Left lung (tissue), 14 donors: Measurements from ENCODE around the gene CMTM7. TPM values are rescaled to one million over a fixed set of nuclear protein-coding genes. Genes with fewer than 3 reads are reported as not detected.
A peak's percentile ranks its signal among the peaks of the same experiment; 100 is the strongest.

Experiments
- ATAC-seq: fragments of 200-7000 bp; cut with Tn5 transposase; one replicate; pipeline ENCODE4 v1.9.1; 2020; ENCODE audit warnings: moderate library complexity
- DNase-seq, 4 donors: peaks; one replicate each; pipeline ENCODE4 v3.0.0-alpha.2; 2013 to 2020
- H3K27ac ChIP-seq, 2 donors: fragments of 200-600 bp; sonication (generic) in 1 of 2; one replicate each; pipeline versions ENCODE4 v1.5.0 to v1.8.0; 2020 to 2021
- H3K27me3 ChIP-seq, 2 donors: fragments of 200-600 bp; sonication (generic) in 1 of 2; one replicate each; pipeline versions ENCODE4 v1.5.0 to v1.8.0; 2020 to 2021
- H3K36me3 ChIP-seq, 2 donors: fragments of 200-600 bp; sonication (generic) in 1 of 2; one replicate each; pipeline versions ENCODE4 v1.5.0 to v1.8.0; 2020 to 2021
- H3K4me1 ChIP-seq, 2 donors: fragments of 200-600 bp; one replicate each; pipeline ENCODE4 v1.8.0; 2021
- H3K4me3 ChIP-seq, 2 donors: fragments of 200-600 bp; sonication (generic) in 1 of 2; one replicate each; pipeline versions ENCODE4 v1.5.0 to v1.8.0; 2020 to 2021; ENCODE audit warnings: mild to moderate bottlenecking in 1 of 2
- H3K9me3 ChIP-seq, 2 donors: fragments of 200-600 bp; sonication (generic) in 1 of 2; one replicate each; pipeline versions ENCODE4 v1.5.0 to v1.8.0; 2020 to 2021
- CTCF ChIP-seq, 2 donors: fragments of 200-600 bp; sonication (generic) in 1 of 2; IDR thresholded peaks; one replicate each; pipeline versions ENCODE4 v1.5.0 to v1.8.0; 2021; ENCODE audit warnings: antibody characterized with exemption in 2 of 2
- intact Hi-C, 2 donors: fragments of 100-400 bp; cut with DNase I; formaldehyde crosslinking; loops; one replicate each; pipeline versions ENCODE4 v1.11.2 to v1.14.2; 2022
- long read RNA-seq, 12 donors: library from polyadenylated mRNA in 2 of 12; unstranded in 2 of 12; transcript quantifications; one replicate each; pipeline ENCODE4 v2.0.0 and lab custom pipeline, GENCODE V29; 2019 to 2026
- polyA plus RNA-seq, 6 donors: library from polyadenylated mRNA; unstranded; fragments of 120-200 nt; gene quantifications; one replicate each; pipeline ENCODE4 v1.2.1, GENCODE V29; 2013; ENCODE audit not compliant: insufficient read length in 6 of 6
- total RNA-seq, 2 donors: library from RNA; stranded (reverse); fragmentation: NEBNext Ultra II Directional; extraction: Animal tissue kit (Norgen Biotek cat#: 25700); gene quantifications; one replicate each; pipeline ENCODE4 v1.2.1, GENCODE V29; 2021
- donor health status: DM: no; HTN: yes; CAD: no.
- donor health status: DM: no; HTN: no; CAD: no.

CMTM7 gene
- total RNA-seq (10 to 100 TPM; 46.7 to 50.4 TPM), polyA plus RNA-seq (10 to 100 TPM; 61.1 to 80.5 (median 72.1) TPM)
- long read RNA-seq, donor 1, transcript CMTM7-201 (5 exons, 2,038 nt), result major isoform, 23 of 33 reads
- long read RNA-seq, donor 1, transcript CMTM7-202 (4 exons, 1,214 nt), result minor isoform, 7 of 33 reads
- long read RNA-seq, donor 1, partial matches to known transcripts, result 0 of 33 reads
- long read RNA-seq, donor 1, other reads (novel, unspliced or antisense), result 0 of 33 reads
- long read RNA-seq, donor 2, transcript CMTM7-202 (4 exons, 1,214 nt), result minor isoform, 7 of 36 reads
- long read RNA-seq, donor 2, transcript CMTM7-201 (5 exons, 2,038 nt), result major isoform, 22 of 36 reads
- long read RNA-seq, donor 2, partial matches to known transcripts, result 7 of 36 reads
- long read RNA-seq, donor 2, other reads (novel, unspliced or antisense), result 0 of 36 reads
- long read RNA-seq, donor 3, transcript CMTM7-201 (5 exons, 2,038 nt), result major isoform, 21 of 27 reads
- long read RNA-seq, donor 3, transcript CMTM7-202 (4 exons, 1,214 nt), result minor isoform, 6 of 27 reads
- long read RNA-seq, donor 3, partial matches to known transcripts, result 0 of 27 reads
- long read RNA-seq, donor 3, other reads (novel, unspliced or antisense), result 0 of 27 reads
- long read RNA-seq, donor 4, transcript CMTM7-201 (5 exons, 2,038 nt), result major isoform, 71 of 89 reads
- long read RNA-seq, donor 4, partial matches to known transcripts, result 1 of 89 reads
- long read RNA-seq, donor 4, other reads (novel, unspliced or antisense), result 13 of 89 reads
- long read RNA-seq, donor 5, transcript CMTM7-201 (5 exons, 2,038 nt), result major isoform, 18 of 21 reads
- long read RNA-seq, donor 5, partial matches to known transcripts, result 0 of 21 reads
- long read RNA-seq, donor 5, other reads (novel, unspliced or antisense), result 0 of 21 reads
- long read RNA-seq, donor 6, transcript CMTM7-201 (5 exons, 2,038 nt), result major isoform, 10 of 54 reads
- long read RNA-seq, donor 6, transcript CMTM7-202 (4 exons, 1,214 nt), result minor isoform, 6 of 54 reads
- long read RNA-seq, donor 6, partial matches to known transcripts, result 36 of 54 reads
- long read RNA-seq, donor 6, other reads (novel, unspliced or antisense), result 0 of 54 reads
- long read RNA-seq, donor 7, transcript CMTM7-201 (5 exons, 2,038 nt), result major isoform, 10 of 18 reads
- long read RNA-seq, donor 7, partial matches to known transcripts, result 0 of 18 reads
- long read RNA-seq, donor 7, other reads (novel, unspliced or antisense), result 0 of 18 reads
- long read RNA-seq, donor 8, transcript CMTM7-201 (5 exons, 2,038 nt), result major isoform, 17 of 103 reads
- long read RNA-seq, donor 8, transcript CMTM7-202 (4 exons, 1,214 nt), result minor isoform, 5 of 103 reads
- long read RNA-seq, donor 8, partial matches to known transcripts, result 6 of 103 reads
- long read RNA-seq, donor 8, other reads (novel, unspliced or antisense), result 73 of 103 reads
- long read RNA-seq, donor 9, result 0 reads
- long read RNA-seq, donor 10, transcript CMTM7-202 (4 exons, 1,214 nt), result minor isoform, 7 of 158 reads
- long read RNA-seq, donor 10, transcript CMTM7-201 (5 exons, 2,038 nt), result major isoform, 119 of 158 reads
- long read RNA-seq, donor 10, partial matches to known transcripts, result 6 of 158 reads
- long read RNA-seq, donor 10, other reads (novel, unspliced or antisense), result 25 of 158 reads
- long read RNA-seq, donor 11, transcript CMTM7-201 (5 exons, 2,038 nt), result major isoform, 6 of 9 reads
- long read RNA-seq, donor 11, partial matches to known transcripts, result 0 of 9 reads
- long read RNA-seq, donor 11, other reads (novel, unspliced or antisense), result 0 of 9 reads
- long read RNA-seq, donor 12, transcript CMTM7-201 (5 exons, 2,038 nt), result major isoform, 8 of 12 reads
- long read RNA-seq, donor 12, partial matches to known transcripts, result 0 of 12 reads
- long read RNA-seq, donor 12, other reads (novel, unspliced or antisense), result 0 of 12 reads

- DNase-seq (peak; percentile 55 to 95 (median 80)), ATAC-seq (peak; percentile 92)
- Histone ChIP-seq H3K36me3 (no peaks in the 10 kb centered on the region), H3K27me3 (no peaks in the 10 kb centered on the region), H3K4me3 (peak within 1 kb of the TSS; percentile 90 to 91), H3K27ac (peak within 1 kb of the TSS; percentile 87 to 96), H3K4me1 (peaks cover 0 to 50% of the 10 kb centered on the region in 2 donors), H3K9me3 (no peaks in the 10 kb centered on the region)
- no peak for TF ChIP-seq CTCF (IDR thresholded peaks at IDR 0.05)
- intact Hi-C loops, result no loop called here
These were observed at the start of gene CMTM7 for GRCh38 chr3:32391643-32392535. Gene CMTM7 (plus strand): TSS chr3:32391853. CDS start chr3:32391907, 54 bp downstream.

GRCh38 chr3:32347343-32348125, 44.1 kb upstream of the CMTM7 start:
- TF ChIP-seq CTCF (IDR thresholded peaks at IDR 0.05), result no peak
- no peak overlapping the region for H3K27ac ChIP-seq
- DNase-seq (no peak), ATAC-seq (peak; percentile 42)
- no peaks in the 10 kb centered on the region for H3K36me3 ChIP-seq
- intact Hi-C loops, result no loop called here
- no peaks in the 10 kb centered on the region for H3K27me3 ChIP-seq
- H3K4me1 ChIP-seq, result peaks cover 0 to 5% of the 10 kb centered on the region in 2 donors
- H3K4me3 ChIP-seq, result no peak overlapping the region
- no peaks in the 10 kb centered on the region for H3K9me3 ChIP-seq

GRCh38 chr3:32349184-32349583, 42.5 kb upstream of the CMTM7 start:
- Histone ChIP-seq H3K9me3 (no peaks in the 10 kb centered on the region), H3K27me3 (no peaks in the 10 kb centered on the region), H3K4me1 (peaks cover 0 to 8% of the 10 kb centered on the region in 2 donors), H3K4me3 (no peak overlapping the region), H3K27ac (no peak overlapping the region), H3K36me3 (no peaks in the 10 kb centered on the region)
- intact Hi-C loops, result no loop called here
- DNase-seq, result no peak
- no peak for TF ChIP-seq CTCF (IDR thresholded peaks at IDR 0.05)
- no peak for ATAC-seq
